Measurements from ENCODE around the gene PLG.

DNA sequence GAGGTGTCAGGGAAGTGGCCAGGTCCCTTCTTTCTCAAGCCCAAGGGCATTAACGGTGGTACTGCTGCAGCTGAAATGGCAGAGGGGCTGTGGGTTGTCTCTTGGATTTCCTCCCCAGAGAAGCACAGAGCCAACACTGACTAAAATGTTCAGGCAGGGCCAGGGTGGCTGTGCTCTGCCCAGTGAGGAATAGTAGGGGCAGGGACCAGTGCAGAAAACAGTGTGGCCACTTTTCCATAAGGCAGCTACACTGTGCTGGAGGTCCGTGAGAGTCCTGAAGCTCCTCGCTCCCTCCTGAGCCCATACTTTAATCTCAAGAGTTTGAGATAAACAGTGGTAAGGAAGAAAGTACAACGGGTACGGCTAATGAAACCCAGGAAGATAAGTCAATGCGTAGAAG is 42.5 kb upstream of the PLG start:
- no peak for TF ChIP-seq SP1 (IDR thresholded peaks at IDR 0.05)
- no peak for TF ChIP-seq L3MBTL2 (conservative IDR thresholded peaks at IDR 0.05)
- TF ChIP-seq SUZ12 (IDR thresholded peaks at IDR 0.05) = no peak
- TF ChIP-seq BHLHE40 (IDR thresholded peaks at IDR 0.05; ENCODE audit: borderline replicate concordance) = no peak
- no peak for TF ChIP-seq HDGF (IDR thresholded peaks at IDR 0.05; ENCODE audit: borderline replicate concordance)
- no peak for TF ChIP-seq FOXK2 (IDR thresholded peaks at IDR 0.05)
- no peak for TF ChIP-seq TARDBP (IDR thresholded peaks at IDR 0.05)
- no peak for TF ChIP-seq ARNT (IDR thresholded peaks at IDR 0.05)
- no peak for TF ChIP-seq LEF1 (IDR thresholded peaks at IDR 0.05; ENCODE audit: borderline replicate concordance)
